ENCODE results near the gene SLC4A8. TPM values are rescaled to one million over a fixed set of nuclear protein-coding genes. Genes with fewer than 3 reads are reported as not detected.

SLC4A8 gene
- total RNA-seq, 1 donor from 2014 or later = 2.4 TPM

GRCh38 chr12:51538149-51538548 is 113.5 kb downstream of the SLC4A8 start:
- Mint-ChIP-seq H3K36me3 (ENCODE audit: low read depth) (no peaks in the 10 kb centered on the region), H3K9me3 (ENCODE audit: low read depth) (no peaks in the 10 kb centered on the region), H3K4me1 (ENCODE audit: low read depth) (no peaks in the 10 kb centered on the region), H3K27me3 (ENCODE audit: low read depth) (peaks cover 6% of the 10 kb centered on the region), H3K27ac (ENCODE audit: unreplicated experiment) (no peak overlapping the region), H3K4me3 (ENCODE audit: unreplicated experiment) (no peak overlapping the region)
- DNase-seq (ENCODE audit: low spot score) = no peak
- TF ChIP-seq CTCF (IDR thresholded peaks at IDR 0.05) = no peak

- DNase-seq (ENCODE audit: low spot score) = no peak
- Mint-ChIP-seq H3K4me1 (ENCODE audit: low read depth) (no peaks in the 10 kb centered on the region), H3K27ac (ENCODE audit: unreplicated experiment) (no peak overlapping the region), H3K9me3 (ENCODE audit: low read depth) (no peaks in the 10 kb centered on the region), H3K36me3 (ENCODE audit: low read depth) (no peaks in the 10 kb centered on the region), H3K4me3 (ENCODE audit: unreplicated experiment) (no peak overlapping the region), H3K27me3 (ENCODE audit: low read depth) (peaks cover 6% of the 10 kb centered on the region)
- TF ChIP-seq CTCF (IDR thresholded peaks at IDR 0.05) = no peak
Measured at GRCh38 chr12:51538599-51538998, 114.0 kb downstream of the SLC4A8 start.

GRCh38 chr12:51540996-51541395 is 116.4 kb downstream of the SLC4A8 start:
- H3K4me3 Mint-ChIP-seq (ENCODE audit: unreplicated experiment) = no peak overlapping the region
- no peak overlapping the region for H3K27ac Mint-ChIP-seq (ENCODE audit: unreplicated experiment)
- DNase-seq (ENCODE audit: low spot score) = no peak
- TF ChIP-seq CTCF (IDR thresholded peaks at IDR 0.05) = no peak
- no peaks in the 10 kb centered on the region for H3K36me3 Mint-ChIP-seq (ENCODE audit: low read depth)
- H3K4me1 Mint-ChIP-seq (ENCODE audit: low read depth) = no peaks in the 10 kb centered on the region
- H3K27me3 Mint-ChIP-seq (ENCODE audit: low read depth) = peaks cover 11% of the 10 kb centered on the region
- peaks cover 3% of the 10 kb centered on the region for H3K9me3 Mint-ChIP-seq (ENCODE audit: low read depth)

- Mint-ChIP-seq H3K36me3 (ENCODE audit: low read depth) (no peaks in the 10 kb centered on the region), H3K9me3 (ENCODE audit: low read depth) (peaks cover 3% of the 10 kb centered on the region)
Measured at GRCh38 chr12:51546097-51546496, 121.5 kb downstream of the SLC4A8 start.

GRCh38 chr12:51547606-51548005 is 123.0 kb downstream of the SLC4A8 start:
- Mint-ChIP-seq H3K27ac (ENCODE audit: unreplicated experiment) (no peak overlapping the region), H3K36me3 (ENCODE audit: low read depth) (no peaks in the 10 kb centered on the region), H3K9me3 (ENCODE audit: low read depth) (peaks cover 3% of the 10 kb centered on the region), H3K4me1 (ENCODE audit: low read depth) (peaks cover 2% of the 10 kb centered on the region), H3K4me3 (ENCODE audit: unreplicated experiment) (no peak overlapping the region), H3K27me3 (ENCODE audit: low read depth) (peaks cover 14% of the 10 kb centered on the region)
- no peak for DNase-seq (ENCODE audit: low spot score)
- TF ChIP-seq CTCF (IDR thresholded peaks at IDR 0.05) = no peak

More at GRCh38 chr12:51546097-51546496, 121.5 kb downstream of the SLC4A8 start:
- Mint-ChIP-seq H3K4me1 (ENCODE audit: low read depth) (peaks cover 2% of the 10 kb centered on the region), H3K27ac (ENCODE audit: unreplicated experiment) (no peak overlapping the region), H3K27me3 (ENCODE audit: low read depth) (peaks cover 11% of the 10 kb centered on the region), H3K4me3 (ENCODE audit: unreplicated experiment) (no peak overlapping the region)
- TF ChIP-seq CTCF (IDR thresholded peaks at IDR 0.05) = no peak
- DNase-seq (ENCODE audit: low spot score) = no peak

All from chondrocyte (in vitro differentiated cells).